Measurements from ENCODE around the gene NFKBIL1.
"Not testable (repeated sequence)": the region's sequence is repeated elsewhere in the genome, so short reads cannot be mapped to it uniquely, and the experiment has no call there.

Gene NFKBIL1

GRCh38 chr6:31535538-31536324 lies 11.7 kb upstream of the NFKBIL1 start:
- no peak for DNase-seq (ENCODE audit: low spot score)

- no peak for DNase-seq (ENCODE audit: low spot score)
Observed at GRCh38 chr6:31538805-31539400, 8.5 kb upstream of the NFKBIL1 start.

GRCh38 chr6:31540640-31541039 lies 6.8 kb upstream of the NFKBIL1 start:
- no peak for DNase-seq (ENCODE audit: low spot score)

DNA sequence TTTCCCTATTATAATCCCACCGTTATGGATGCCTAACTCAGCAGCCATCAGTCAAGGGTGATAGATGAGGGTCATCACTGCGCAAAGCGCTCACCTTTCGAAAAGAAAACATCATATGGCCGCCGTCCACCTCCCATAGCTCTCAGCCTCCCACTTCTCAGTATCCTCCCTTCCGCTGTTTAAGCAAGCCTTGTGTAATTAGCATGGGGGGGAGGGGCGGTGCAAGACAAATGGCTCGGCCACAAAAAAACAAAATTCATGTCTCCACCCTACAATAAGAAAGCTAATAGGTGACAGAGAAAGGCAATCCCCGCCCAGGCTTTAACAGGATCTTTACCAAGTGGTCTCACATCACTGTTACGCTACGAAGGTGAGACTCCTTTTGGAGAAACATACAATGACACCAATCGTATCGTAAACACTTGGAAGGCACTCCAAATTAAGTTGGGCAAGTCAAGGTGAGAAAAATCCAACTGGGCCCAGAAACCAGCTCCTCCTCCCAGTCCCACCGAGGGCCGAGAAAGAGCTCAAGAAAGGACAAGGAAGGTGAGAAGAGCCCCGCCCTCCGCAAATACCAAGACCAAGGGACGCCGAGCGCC lies 6.2 kb upstream of the NFKBIL1 start:
- DNase-seq (ENCODE audit: low spot score), result peak; percentile 64

GRCh38 chr6:31541658-31542521 lies 5.5 kb upstream of the NFKBIL1 start, which contains the start of gene DDX39B:
DDX39B (minus strand) TSS chr6:31542003; CDS start chr6:31540532, 1,471 bp downstream.
- DNase-seq (ENCODE audit: low spot score), result peak; percentile 96

DNA sequence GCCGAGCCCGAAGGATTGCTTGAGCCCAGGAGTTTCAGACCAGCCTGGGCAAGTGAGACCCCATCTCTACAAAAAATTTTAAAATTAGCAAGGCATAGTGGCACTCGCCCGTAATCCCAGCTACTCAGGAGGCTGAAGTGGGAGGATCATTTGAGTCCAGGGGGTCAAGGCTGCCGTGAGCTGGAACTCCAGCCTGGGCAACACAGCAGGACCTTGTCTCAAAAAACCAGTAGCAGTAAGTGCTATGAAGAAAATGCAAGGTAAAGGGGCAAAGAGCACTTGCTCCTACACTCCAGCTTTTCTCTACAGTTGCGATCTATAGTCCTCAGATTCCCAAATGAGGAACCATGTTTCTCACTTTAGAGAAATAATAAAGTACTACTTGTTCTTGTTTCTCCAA lies 3.8 kb upstream of the NFKBIL1 start:
- DNase-seq (ENCODE audit: low spot score), result no peak

DNA sequence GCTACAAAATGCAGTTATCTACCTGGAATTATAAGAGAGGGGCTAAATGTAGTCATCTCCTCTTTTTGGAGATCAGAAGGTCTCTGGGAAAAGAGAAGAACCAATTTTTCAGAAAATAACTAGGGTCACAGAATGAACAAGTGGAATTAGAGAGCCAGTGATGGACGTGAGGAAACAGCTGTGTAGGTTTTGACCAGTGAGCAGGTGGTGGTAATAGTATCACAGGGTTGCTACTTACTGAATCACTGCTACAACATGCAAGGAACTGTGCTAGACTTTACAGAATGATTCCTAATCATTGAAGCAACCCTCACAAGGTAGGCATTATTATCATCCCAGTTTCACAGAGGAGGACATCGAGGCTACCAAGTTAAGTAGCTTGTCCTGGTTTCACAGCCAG lies 2.7 kb upstream of the NFKBIL1 start:
- DNase-seq (ENCODE audit: low spot score), result no peak

DNA sequence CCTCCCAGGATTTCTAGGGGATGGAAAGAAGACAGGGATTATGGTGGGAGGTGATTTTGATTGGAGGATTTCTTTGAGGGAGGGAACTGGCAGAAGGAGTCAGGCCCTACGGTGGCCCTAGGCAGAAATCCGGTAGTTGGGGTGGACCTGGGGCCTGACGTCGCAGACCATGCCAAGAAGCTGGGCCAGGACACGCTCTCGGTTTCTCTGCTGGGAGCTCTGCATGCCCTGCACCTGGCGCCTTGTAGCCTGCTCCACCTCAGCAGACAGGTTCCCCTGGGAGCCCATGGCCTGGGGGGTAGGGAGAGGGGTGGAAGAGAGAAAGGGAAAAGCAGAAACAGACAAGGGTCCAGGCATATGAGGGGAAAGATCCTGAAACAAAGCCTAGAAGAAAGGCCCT lies 2.1 kb upstream of the NFKBIL1 start:
- DNase-seq (ENCODE audit: low spot score), result no peak

GRCh38 chr6:31546339-31546957 lies 960 bp upstream of the NFKBIL1 start, which contains the start of gene ATP6V1G2:
ATP6V1G2 (minus strand) TSS chr6:31546608; CDS start chr6:31546559, 49 bp downstream.
- peak; percentile 87 for DNase-seq (ENCODE audit: low spot score)

DNA sequence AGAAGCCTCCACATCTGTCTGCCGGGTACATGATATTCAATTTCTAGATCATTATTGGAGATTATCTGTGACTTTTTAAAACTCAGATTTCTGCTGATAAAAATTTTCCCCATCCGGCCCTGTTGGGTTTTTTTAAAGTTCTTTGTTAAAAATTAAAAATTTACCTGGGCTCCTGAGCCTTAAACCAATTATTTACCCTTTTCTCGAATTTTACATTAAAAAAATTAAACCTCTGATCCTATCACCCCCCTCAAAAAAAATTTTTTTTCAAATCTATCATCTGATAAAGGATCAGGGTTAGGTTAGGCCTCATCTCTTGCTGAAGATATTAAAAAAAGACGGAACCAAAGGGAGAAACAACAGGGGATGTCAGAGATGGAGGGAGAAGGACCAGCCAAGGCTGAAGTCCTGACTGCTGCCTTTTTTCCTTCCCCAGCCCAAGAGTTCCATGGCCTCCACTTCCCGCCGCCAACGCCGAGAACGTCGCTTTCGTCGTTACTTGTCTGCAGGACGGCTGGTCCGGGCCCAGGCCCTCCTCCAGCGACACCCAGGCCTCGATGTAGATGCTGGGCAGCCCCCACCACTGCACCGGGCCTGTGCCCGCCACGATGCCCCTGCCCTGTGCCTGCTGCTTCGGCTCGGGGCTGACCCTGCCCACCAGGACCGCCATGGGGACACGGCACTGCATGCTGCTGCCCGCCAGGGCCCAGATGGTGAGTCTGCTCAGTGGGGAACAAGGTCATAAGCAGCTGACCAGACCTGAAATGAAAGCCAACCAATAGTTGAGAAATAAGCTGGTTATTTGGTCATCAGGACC lies 527 bp downstream of the NFKBIL1 start:
- no peak for DNase-seq (ENCODE audit: low spot score)

- no peak for DNase-seq (ENCODE audit: low spot score)
Observed at GRCh38 chr6:31548544-31548873, 1.1 kb downstream of the NFKBIL1 start.

DNA sequence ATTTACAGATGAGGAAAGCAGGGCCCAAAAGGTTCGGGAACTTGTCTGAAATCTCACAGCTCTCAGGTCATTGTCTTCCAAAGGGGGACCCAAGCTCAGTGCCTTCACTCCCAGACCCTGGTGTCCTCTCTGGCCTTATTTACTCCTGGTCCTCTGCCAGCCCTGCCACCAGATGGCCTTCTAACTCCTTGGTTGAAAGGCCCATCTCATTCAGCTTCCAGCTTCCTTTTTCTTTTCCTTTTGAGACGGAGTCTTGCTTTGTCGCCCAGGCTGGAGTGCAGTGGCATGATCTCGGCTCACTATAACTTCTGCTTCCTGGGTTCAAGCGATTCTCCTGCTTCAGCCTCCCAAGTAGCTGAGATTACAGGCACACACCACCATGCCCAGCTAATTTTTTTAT lies 4.0 kb downstream of the NFKBIL1 start:
- DNase-seq (ENCODE audit: low spot score), result not testable (repeated sequence)

DNA sequence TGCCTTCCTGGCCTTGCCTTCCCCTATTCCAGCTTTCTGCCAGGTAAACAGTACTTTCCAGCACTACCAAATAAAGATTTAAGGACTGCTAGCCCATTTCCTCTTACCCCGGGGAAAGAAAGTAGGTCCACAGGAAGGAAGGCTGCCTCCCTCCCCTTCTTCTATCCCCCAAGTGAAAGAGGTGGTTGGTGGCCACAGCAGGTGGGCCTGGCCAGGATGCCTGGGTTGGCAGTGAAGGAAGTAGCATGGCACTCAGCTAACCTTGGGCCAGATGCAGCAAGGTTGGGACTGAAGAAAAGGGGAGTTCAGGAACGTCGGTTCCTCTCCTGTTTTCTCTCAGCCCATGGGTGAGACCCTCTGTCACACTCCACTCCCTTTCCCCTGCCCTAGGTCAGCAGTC lies 8.9 kb downstream of the NFKBIL1 start:
- no peak for DNase-seq (ENCODE audit: low spot score)

DNA sequence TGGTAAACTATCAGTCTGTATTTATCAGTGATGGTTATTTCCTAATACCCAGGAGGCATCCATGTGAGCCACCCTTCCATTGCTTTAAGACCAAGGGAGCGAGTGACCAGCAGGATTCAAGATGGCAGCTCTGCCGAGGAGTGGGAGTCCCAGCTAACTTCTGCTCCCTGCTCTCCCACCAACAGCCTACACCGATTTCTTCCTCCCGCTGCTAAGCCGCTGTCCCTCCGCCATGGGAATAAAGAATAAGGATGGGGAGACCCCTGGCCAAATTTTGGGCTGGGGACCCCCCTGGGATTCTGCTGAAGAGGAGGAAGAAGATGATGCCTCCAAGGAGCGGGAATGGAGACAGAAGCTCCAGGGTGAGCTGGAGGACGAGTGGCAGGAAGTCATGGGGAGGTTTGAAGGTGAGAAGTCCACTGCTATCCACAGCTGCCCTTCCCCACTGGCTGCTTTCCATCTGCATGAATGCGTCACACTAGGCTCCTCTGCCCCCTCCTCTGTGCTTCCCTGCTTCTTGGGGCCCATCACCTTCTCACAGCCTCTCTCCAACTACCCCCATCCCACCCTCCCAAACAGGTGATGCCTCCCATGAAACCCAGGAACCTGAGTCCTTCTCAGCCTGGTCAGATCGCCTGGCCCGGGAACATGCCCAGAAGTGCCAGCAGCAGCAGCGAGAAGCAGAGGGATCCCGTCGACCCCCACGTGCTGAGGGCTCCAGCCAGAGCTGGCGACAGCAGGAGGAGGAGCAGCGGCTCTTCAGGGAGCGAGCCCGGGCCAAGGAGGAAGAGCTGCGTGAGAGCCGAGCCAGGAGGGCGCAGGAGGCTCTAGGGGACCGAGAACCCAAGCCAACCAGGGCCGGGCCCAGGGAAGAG lies 10.3 kb downstream of the NFKBIL1 start:
- DNase-seq (ENCODE audit: low spot score), result no peak

GRCh38 chr6:31558318-31558625 lies 10.9 kb downstream of the NFKBIL1 start:
- DNase-seq (ENCODE audit: low spot score), result no peak

GRCh38 chr6:31558631-31559500 lies 11.5 kb downstream of the NFKBIL1 start:
- peak; percentile 62 for DNase-seq (ENCODE audit: low spot score)

DNA sequence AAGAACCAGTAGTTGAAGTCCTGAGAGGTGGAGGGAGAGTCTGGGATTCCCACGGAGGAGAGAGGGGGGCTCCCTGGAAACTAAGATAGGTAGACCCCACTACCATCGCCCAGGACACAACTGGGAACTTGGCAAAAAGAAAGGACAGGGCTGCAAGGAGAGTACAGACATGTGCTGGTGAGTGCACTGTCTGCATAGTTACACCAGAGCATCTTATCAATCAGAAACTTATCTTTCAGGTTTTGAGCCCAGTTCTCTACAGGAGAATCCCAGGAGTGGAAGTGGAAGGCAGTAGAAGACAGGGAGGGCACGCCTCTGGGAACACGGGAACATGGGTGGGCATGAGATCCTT lies 12.2 kb downstream of the NFKBIL1 start:
- no peak for DNase-seq (ENCODE audit: low spot score)

DNA sequence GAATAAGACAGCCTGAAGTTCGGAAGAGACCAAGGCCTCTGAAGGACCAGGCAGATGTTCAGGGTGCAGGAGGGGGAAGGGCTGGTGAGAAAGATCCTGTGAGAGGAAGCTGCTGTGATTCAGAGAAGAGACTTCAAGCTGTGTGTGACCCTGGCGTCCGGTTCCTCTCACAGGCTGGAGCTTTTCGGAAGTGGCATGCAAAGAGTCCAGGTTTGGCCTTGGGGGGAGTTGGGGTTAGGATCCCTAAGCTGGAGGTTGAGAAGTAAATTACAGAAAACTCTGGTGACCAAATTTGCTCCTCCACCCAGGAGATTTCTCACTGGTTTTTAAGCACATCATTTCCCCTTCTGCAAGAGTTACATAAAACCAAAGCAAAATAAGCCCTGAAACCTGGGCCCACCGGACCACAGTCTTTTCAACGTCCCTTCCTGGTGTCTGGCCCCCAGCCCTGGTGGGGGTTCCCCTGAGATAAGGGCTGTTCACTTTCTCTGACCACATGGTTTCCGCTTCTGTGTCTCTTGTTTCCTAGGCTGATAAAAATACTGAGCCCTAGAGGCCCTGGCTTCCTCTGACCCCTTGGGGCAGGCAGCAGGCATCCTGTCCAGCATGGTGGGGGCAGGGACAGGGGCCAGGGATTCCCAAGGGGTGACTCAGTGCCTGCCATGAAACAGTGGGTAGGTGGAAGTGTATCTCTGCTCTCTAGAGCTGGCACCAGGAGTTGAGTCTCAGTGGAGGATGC lies 12.7 kb downstream of the NFKBIL1 start:
- DNase-seq (ENCODE audit: low spot score), result peak; percentile 70

- DNase-seq (ENCODE audit: low spot score), result no peak
Observed at GRCh38 chr6:31560697-31561058, 13.3 kb downstream of the NFKBIL1 start.
